GM19397 (cell line): Measurements from ENCODE around the gene SGIP1.
"Not testable (repeated sequence)": the region's sequence is repeated elsewhere in the genome, so short reads cannot be mapped to it uniquely, and the experiment has no call there.

ENCODE experiments used
- ATAC-seq: cut with Tn5 transposase; IDR thresholded peaks from one replicate; pipeline ENCODE4 v1.9.1; 2021; ENCODE audit warnings: mild to moderate bottlenecking, moderate library complexity; ENCODE audit not compliant: unreplicated experiment

The SGIP1 gene

DNA sequence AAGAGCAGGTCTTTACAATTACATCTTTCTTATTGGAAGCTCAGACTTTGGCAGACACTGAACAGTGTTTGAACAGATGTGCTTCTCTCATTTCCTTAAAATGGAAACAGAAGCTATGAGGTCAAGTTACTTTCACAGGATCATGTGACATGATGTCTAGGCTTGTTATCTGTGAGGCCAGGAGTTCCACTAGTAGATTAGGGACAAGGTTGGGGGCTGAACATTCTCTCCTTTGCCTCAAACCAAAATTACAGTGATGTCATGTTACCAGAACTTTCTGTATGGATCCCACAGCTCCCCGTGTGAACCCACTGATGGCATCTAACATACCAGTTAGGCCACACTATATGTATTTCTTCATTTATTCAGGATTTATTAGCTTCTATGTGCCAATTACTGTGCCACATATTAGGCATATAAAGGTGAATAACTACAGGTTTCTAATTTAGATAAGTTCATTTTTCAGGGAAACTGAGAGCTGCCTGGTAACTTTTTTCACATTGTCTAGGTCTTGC lies 224.3 kb downstream of the SGIP1 start:
- peak; percentile 100 for ATAC-seq

DNA sequence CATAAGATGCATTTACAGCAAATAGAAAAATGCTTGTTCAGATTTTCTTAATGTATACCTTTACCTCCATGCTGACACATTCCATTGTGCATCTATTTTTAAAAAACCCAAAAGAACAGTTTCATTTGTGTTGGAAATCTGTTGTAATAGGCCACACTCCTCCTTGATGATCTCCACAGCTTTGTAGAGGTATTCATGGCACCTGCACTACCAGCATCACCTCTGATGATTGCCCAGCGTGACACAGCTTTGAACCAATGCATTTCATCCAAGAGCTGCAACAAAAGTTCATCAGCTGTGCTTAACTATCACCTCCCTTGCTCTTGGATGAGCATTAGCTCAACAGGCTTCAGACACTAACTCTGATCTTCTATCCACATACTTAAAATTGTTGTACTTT lies 226.6 kb downstream of the SGIP1 start:
- no peak for ATAC-seq

DNA sequence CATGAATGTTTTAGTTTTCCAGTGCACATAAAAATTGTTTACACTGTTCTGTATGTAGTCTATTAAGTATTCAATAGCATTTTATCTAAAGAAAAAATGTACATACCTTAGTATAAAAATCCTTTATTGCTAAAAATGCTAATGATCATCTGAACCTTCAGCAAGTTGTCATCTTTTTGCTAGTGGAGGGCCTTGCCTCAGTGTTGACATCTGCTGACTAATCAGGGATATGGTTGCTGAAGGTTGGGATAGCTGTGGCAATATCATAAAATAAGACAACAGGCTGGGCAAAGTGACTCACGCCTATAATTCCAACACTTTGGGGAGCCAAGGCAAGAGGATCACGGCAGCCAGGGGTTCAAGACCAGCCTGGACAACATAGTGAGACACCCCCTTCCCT lies 227.3 kb downstream of the SGIP1 start:
- ATAC-seq, result no peak

DNA sequence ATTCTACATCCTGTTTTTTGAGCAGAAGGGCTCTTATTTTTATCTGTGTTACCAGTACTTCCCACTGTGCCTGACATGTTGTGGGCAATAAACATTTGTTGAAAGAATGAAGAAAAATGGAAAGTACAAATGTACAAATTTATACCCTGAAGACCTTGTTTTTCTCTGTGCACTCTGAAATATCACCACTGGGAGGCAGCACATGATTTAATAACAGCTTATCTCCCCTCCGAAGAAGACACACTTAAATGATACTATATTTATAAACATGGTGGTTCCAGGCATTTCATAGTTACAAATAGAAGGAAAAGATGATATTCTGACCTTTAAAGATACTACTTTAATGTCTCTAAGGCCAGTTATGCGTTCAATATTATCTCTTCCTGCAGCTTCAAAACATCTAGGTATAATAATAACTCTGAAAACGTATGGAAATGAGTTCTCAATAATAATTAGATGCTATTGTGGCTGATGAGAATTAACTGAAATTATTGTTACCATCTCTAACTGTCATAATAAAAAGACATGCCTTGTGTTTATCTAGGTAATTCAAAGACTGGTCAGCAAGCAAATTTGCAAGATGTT lies 231.1 kb downstream of the SGIP1 start:
- peak; percentile 58 for ATAC-seq

DNA sequence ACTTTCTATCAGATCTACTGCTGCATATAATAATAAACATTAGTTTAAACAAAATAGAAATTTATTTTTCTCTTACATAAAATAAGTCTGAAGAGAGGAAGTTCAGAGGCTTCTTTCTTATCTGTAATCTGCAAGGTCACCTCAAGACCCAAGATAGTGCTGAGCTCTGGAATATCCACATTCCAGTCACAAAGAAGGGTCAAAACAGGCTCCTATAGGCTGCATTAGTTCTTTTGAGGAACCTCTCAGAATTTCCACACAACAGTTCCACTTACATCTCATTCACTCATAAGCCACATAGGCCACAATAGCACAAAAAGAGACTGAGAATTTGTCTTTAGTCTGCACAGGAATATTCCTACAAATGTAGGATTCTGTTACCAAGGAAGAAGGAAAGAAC lies 233.7 kb downstream of the SGIP1 start:
- ATAC-seq, result no peak

DNA sequence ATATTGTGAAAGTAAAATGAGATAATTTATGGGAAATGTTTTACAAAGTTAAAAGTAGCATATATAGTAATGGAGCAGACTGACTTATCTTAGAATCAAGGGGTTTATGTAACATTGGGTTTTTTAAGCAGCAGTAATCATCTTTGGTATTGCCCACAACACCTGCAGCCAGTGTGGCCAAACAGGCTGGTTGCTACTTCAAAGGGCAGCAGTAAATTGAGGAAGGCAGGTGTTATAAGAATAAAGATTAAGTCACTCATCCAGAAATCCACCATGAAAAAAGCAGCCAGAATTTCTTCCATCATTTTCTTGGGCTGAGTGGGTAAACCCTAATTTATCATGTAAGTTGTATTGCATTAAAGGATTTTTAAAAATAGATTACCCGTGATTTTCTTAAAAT lies 235.0 kb downstream of the SGIP1 start:
- ATAC-seq, result no peak

DNA sequence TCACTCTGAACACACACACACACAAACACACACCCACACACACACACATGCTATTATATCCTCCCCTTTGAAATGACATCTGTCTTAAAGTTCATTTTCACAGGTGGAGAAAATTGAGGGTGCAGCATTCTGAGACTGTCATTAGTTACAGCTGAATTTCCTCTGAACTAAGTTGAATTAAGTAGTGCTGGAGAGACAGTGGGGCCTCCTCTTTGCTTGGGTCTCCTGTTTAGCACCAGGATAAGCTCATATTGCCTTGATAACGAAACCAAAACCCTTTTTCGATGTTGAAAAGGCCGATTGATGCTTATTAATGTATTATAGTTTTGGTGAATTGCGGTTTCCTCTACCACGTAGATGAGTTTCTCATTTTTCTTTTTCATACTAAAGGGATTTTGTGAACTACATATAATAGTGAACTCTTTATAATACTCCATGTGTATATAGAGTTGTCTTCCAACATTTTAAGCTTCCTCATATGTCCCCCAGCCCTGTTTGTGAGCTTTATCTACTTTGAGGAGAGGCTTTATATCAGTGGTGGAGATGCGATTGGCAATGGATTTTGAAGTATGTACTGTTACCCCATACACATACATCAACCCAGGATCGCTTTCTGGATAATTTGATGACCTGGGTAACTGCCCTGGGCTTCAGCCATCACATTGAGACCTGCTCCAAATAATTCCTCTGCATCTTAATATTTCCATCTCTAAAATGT lies 235.7 kb downstream of the SGIP1 start:
- no peak for ATAC-seq

DNA sequence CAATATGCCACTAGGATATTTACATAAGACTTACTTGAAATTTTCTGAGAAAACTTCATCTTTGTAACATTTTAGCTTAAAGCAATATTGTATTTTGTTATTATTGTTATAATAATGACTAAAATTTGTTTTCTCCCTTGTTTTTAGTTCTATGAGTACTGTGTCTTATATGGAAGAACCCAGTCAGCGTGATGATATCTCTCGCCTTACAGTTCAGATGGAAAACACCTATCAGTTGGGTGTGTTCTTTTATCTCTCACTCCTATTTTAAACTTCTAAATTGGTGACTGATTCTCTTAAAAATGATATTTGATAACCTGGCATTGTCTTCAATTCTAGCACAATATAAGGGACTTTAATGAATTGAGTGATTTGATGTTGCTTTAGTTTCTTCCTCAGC lies 236.3 kb downstream of the SGIP1 start:
- no peak for ATAC-seq

DNA sequence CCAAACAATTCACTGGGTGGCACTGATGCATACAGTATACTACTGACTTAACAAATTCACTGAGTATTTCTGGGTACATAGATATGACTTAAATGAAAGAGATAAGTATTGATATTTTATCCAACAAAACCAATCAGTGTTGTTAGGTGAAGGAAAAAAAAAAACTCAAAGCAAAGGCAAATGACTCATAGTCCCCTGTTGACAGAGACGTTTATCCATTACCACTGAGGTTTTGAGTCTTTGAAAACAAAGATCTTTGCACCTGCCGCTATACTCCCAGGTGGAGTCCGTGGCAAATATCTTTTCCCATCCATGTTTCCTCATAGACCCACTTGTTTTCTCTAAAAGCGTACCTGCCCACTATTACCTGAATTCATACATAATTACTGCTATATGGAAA lies 236.7 kb downstream of the SGIP1 start:
- ATAC-seq, result no peak

DNA sequence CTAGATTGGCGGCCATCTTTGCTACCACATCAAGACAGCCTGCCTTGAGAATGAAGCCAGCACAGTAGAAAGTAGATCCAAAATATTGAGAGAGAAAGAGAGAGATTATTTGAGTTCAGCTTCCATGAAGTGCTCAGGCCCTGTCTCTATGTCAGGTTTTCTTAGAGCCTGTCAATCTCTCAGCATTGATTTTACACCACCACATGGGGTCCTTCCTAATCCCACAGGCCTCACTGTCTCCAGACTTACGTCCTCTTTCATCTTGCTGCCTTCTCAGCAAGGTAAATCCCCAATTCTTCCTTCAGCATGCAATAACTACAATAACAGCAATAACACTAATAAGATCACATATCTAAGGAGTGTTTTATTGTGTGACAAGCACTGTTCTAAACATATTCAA lies 239.3 kb downstream of the SGIP1 start:
- ATAC-seq, result no peak

DNA sequence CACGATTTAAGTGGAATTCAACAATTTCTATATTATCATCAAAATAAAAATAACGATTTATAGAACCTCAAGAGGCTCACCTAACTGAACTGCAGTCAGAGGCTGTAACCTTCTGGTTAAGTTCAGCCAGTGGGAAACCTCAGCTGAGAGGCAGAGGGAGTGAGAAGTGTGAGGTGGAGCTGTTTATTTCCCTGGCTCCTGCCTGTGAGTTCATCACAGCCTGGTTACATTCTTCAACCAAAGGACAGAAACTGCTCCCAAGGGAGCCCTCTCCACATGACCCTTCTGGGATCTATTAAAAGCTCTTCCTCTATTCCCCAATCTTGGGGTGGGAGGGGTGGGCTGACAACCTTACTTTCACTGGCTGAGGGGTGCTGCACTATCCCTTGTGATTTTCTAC lies 240.5 kb downstream of the SGIP1 start:
- no peak for ATAC-seq

DNA sequence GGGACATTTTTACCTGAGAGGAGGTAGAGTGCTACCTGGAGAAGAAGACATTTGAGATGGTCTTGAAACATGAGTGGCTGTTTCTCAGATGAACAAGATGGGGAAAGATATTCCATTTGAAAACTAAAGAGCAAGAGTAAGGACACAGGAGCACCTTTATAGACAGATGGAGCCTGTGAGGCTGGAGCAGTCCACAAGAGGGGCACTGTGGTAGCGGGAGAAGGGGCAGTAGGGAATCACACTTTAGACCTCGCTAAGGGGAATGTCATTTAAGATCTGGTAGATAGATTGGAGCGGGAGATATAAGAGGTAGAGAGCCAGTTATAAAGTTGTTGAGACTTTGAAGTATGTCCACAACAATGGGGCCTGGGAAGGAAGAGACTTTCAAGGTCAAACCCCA lies 241.7 kb downstream of the SGIP1 start:
- ATAC-seq, result no peak

DNA sequence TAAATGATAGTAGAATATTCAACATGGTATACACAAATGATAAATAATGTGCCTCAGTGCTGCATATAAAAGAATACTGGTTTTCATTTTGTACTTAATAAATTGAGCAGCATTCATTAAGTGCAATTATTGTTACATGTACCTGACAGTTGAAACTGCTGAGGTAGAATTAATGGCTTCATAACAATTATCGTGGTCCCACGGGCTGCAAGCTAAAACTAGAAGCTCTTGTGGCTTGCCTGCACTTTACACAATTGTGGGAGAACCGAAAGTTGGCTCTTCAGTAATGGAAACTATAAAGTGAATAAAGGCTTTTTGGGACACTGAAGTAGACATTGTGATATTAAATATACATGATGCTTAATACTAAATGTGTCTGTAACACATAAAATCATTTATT lies 243.9 kb downstream of the SGIP1 start:
- no peak for ATAC-seq

DNA sequence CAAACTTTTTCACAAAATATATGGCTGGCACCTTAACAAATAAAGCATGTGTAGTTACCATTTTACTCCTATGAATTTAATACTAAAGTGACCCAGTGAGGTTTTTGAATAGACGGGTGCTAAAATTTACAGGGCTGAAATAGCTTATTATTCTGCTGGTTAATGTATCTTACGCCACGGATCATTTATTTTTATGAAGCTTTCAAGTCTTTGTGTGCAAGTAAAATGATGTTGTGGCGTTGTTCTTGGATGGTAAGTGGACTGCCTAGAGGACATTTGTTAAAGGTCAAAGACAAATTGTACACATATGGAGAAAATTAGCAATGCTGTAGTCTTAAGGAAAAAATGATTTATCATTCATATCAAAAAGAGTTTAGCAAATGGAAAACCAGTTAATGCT lies 244.3 kb downstream of the SGIP1 start:
- no peak for ATAC-seq

DNA sequence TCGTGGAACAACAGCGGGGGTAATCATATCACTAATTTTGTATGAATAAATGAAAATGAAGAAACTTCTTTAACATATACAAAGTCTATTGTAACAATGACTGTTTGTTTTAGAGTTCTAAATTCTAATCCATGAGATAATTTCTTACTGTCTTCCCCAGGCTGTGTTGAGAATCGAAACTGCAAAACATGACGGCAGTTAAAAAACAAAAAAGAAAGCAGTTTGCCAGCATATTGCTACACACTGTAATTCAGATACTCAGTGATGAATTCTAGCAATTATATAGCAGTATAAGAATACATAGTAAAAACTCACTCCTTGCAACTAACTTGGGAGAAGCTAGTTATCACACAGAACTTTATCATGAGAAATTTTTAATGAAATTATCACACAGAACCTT lies 245.0 kb downstream of the SGIP1 start:
- ATAC-seq, result no peak

DNA sequence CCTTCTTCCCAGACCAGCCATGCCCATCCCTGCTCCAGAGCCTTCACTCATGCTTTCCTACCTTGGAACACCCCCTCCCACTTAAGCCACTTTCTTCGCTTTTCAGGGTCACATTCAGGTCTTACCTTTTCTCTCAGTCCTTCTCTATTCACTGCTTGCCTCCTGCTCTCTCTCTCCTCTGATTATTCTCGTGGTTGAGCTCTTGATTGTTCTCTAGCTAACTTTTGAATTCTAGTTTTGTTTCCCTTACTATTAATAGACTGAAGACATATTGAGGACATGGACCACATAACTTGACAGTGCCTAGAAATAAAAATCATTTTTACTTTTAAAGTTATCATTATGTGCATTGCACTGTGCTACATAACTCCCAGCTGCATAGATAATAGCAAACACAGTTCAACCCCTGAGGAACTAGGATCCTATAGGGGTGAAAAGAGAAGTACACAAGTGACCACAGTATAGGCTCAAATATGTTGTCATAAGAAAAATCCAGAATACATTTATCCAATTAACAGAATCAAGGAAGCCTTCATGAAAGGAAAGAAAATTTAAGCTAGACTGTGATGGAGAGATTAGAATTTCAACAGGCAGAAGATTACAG lies 245.6 kb downstream of the SGIP1 start:
- no peak for ATAC-seq

DNA sequence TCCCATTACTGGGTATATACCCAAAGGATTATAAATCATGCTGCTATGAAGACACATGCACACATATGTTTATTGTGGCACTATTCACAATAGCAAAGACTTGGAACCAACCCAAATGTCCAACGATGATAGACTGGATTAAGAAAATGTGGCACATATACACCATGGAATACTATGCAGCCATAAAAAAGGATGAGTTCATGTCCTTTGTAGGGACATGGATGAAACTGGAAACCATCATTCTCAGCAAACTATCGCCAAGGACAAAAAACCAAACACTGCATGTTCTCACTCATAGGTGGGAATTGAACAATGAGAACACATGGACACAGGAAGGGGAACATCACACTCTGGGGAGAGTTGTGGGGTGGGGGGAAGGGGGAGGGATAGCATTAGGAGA lies 251.8 kb downstream of the SGIP1 start:
- ATAC-seq, result not testable (repeated sequence)

DNA sequence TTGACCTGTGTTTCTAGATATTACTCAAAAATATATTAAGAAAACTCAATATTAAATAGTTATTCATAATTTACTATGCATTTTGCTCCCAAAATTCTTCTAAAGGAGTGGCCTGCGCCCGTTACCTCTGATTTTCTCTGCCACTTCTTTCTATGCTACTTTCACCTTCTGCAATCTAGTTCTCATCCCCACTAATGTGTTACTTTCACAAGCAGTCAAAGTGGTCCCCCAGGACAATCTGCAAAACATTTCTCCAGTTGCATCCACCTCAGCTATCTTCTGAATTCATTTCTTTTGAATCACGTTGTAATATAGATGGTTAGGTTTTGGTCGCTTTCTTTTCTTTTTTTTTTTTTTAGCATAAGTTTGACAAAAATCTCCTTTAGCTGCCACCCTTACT lies 253.7 kb downstream of the SGIP1 start:
- no peak for ATAC-seq

DNA sequence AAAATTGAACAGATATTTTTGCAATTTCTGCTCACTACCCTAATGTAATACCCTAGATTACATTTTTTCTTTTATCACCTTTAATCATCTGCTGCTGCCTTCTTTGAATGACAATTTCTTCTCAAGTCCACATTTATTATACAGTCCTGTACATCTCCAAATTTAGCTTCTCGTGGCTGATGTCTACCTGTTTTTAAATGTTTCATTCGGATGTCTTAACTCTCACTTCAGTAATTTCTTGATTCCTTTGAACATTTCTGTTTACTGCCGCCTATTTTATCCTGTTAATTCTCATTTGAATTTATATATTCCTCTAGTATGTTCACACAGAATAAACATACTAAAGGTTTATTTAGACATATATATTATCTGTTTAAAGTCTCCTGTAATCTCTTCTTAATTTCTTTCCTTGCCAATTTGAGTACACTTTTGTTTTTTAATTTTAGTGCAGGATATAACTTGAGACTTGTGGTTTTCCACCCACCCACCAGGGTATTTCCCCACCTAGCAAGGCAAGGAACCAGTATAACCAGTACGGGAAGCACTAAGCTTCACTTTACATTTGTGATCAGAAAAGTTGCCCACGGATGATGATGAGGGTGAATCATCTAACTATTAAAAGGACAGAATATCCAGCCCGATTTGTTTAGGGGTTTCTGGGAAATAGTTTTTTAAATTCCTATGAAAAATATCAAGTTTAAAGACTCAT lies 254.4 kb downstream of the SGIP1 start:
- ATAC-seq, result no peak

DNA sequence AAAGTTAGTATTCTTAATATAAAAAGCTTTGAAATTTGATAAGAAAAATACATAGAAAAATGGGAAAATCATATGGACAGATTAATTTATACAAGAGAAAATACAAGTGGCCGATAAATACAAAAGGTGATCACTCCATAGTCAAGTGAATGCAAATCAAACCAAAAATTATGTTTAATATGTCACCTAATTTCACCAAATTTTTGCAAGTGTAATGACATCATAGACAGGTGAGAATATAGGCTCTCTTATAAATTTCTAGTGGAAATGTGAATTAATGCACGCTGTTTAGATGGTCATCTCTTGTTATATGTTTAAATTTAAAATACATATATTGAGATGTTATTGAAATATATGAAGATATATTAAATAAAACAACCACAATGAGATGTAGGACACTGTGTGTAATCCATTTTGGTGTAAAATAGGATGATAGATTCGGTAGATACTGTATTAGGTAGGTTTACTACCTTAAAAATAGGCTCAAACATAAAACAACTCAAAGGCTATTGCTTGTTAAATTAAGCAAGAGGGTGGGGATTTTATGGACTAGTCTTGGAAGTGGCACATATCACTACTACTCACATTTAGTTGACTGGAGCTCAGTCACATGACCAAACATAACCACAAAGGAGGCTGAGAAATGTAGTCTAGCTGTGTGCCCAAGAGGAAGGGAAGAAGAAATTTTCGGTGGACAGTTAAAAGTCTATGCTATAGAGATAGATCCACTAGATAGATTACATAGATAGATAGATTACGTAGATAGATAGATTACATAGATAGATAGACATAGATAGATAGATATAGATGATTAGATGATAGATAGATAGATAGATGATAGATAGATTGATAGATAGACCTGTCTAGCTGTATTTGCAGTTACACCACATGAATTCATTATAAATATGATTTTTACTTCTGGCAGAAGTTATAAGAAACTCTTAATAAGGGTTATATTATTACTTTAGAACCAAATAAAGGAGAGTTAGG lies 258.0 kb downstream of the SGIP1 start:
- no peak for ATAC-seq

DNA sequence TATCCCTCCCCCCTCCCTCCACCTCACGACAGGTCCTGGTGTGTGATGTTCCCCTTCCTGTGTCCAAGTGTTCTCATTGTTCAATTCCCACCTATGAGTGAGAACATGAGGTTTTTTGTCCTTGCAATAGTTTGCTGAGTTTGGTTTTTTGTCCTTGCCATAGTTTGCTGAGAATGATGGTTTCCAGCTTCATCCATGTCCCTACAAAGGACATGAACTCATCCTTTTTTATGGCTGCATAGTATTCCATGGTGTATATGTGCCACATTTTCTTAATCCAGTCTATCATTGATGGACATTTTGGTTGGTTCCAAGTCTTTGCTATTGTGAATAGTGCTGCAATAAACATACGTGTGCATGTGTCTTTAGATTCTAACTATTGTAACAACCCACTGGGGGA lies 261.9 kb downstream of the SGIP1 start:
- not testable (repeated sequence) for ATAC-seq
